ENCODE data around the gene MYCBP.
"Not testable (repeated sequence)": the region's sequence is repeated elsewhere in the genome, so short reads cannot be mapped to it uniquely, and the experiment has no call there.

GRCh38 chr1:38845088-38845487 is 28.1 kb downstream of the MYCBP start:
- not testable (repeated sequence) for TF ChIP-seq CTCF (IDR thresholded peaks at IDR 0.05; ENCODE audit: low read depth, low read length, missing input control); TAF1 (conservative IDR thresholded peaks at IDR 0.05); RAD21 (IDR thresholded peaks at IDR 0.05)

All from liver (tissue), 3 donors.